Adrenal gland (tissue), 12 donors: ENCODE data around the gene FYB1. TPM values are rescaled to one million over a fixed set of nuclear protein-coding genes. Genes with fewer than 3 reads are reported as not detected.

Experiments used
- DNase-seq, 7 donors: peaks; one replicate each; pipeline ENCODE4 v3.0.0-alpha.2; 2019 to 2020
- H3K27ac ChIP-seq, 5 donors: fragments of 200-600 bp; sonication (generic) in 4 of 5; 1 replicate in 3 of 5; 2 replicates in 2 of 5; pipeline versions ENCODE4 v1.5.1 to v1.8.0; 2016 to 2020; ENCODE audit warnings: mild to moderate bottlenecking in 1 of 5
- H3K27me3 ChIP-seq: fragments of 200-600 bp; 2 replicates; pipeline ENCODE4 v1.8.0; 2021
- H3K36me3 ChIP-seq, 2 donors: fragments of 200-600 bp; replicated peaks in 1 of 2; 1 replicate in 1 of 2; 2 replicates in 1 of 2; pipeline versions ENCODE4 v1.5.1 to v1.8.0; 2018 to 2022
- H3K4me1 ChIP-seq, 2 donors: fragments of 200-600 bp; replicated peaks in 1 of 2; 1 replicate in 1 of 2; 2 replicates in 1 of 2; pipeline versions ENCODE4 v1.5.1 to v1.8.0; 2018 to 2021
- H3K4me3 ChIP-seq, 4 donors: fragments of 200-600 bp; sonication (generic) in 3 of 4; one replicate each; pipeline ENCODE4 v1.5.1; 2016 to 2018
- H3K9me3 ChIP-seq, 3 donors: fragments of 200-600 bp; sonication (generic) in 1 of 3; replicated peaks in 1 of 3; 1 replicate in 2 of 3; 2 replicates in 1 of 3; pipeline versions ENCODE4 v1.5.1 to v1.8.0; 2016 to 2021
- CTCF ChIP-seq, 6 experiments: fragments of 450-650 bp in 4 of 6; fragments of 200-600 bp in 2 of 6; sonication (generic) in 1 of 6; IDR thresholded peaks; 1 replicate in 5 of 6; 2 replicates in 1 of 6; pipeline versions ENCODE4 v1.5.1 to v1.8.0; 2016 to 2021; ENCODE audit warnings: antibody characterized with exemption in 6 of 6, mild to moderate bottlenecking in 2 of 6, moderate library complexity in 1 of 6
- POLR2A ChIP-seq, 2 donors: fragments of 450-650 bp; IDR thresholded peaks; one replicate each; pipeline ENCODE4 v1.6.1; 2017; ENCODE audit warnings: antibody characterized with exemption in 2 of 2, mild to moderate bottlenecking in 2 of 2, moderate library complexity in 1 of 2
- WGBS, 4 donors: extraction: QIAGEN DNeasy Blood & Tissue Kit in 2 of 4; methylation state at CpG; one replicate each; pipeline versions ENCODE4 v1.1.5 to v1.1.7; 2013 to 2017; 5-methylcytosine and 5-hydroxymethylcytosine counted together
- intact Hi-C, 2 donors: fragments of 100-400 bp; cut with DNase I; formaldehyde crosslinking; loops; one replicate each; pipeline versions ENCODE4 v1.14.1 to v1.15.0; 2022 to 2023
- polyA plus RNA-seq, 3 donors: library from polyadenylated mRNA; stranded (reverse); fragments of 200-250 nt in 2 of 3; fragments of 350-450 nt in 1 of 3; fragmentation: Illumina TruSeq in 1 of 3; extraction: RNeasy Lipid Tissue Mini Kit (QIAGEN cat#74804) in 1 of 3; gene quantifications; one replicate each; pipeline ENCODE4 v1.2.3, GENCODE V29; 2013 to 2014
- total RNA-seq, 9 donors: library from RNA; depleted of rRNA in 4 of 9; stranded (reverse); fragments of >200 nt in 4 of 9; fragments of 120-200 nt in 1 of 9; fragmentation: NEBNext Ultra II Directional in 1 of 9; extraction: Animal tissue kit (Norgen Biotek cat#: 25700) in 1 of 9; gene quantifications; one replicate each; pipeline versions ENCODE4 v1.1.0 to v1.2.4, GENCODE V29; 2013 to 2023
- donor health status: healthy with polysubstance abuse.
- donor health status: Bipolar disorder and iron deficiency.
- donor health status: DM: yes; HTN: yes; CAD: no.
- donor health status: DM: no; HTN: no; CAD: no.
- donor health status: DM: no; HTN: no; CAD: no.
- donor health status: DM: yes; HTN: yes; CAD: no.

The FYB1 gene
- total and polyA plus RNA-seq, 12 donors, result 1.6 to 29.8 (median 13.6) TPM

- WGBS, 4 donors, result 54 to 70% (median 62%) methylated on average over 3 of the region's 3 CpGs
- H3K36me3 ChIP-seq, result no peaks in the 10 kb centered on the region
- no peak overlapping the region for H3K4me3 ChIP-seq
- H3K27ac ChIP-seq, result no peak overlapping the region
- TF ChIP-seq POLR2A (IDR thresholded peaks at IDR 0.05), result no peak
- TF ChIP-seq CTCF (IDR thresholded peaks at IDR 0.05), result no peak
- H3K4me1 ChIP-seq, result no peaks in the 10 kb centered on the region
- intact Hi-C loops, result no loop called here
- DNase-seq, result no peak
- H3K27me3 ChIP-seq, result no peaks in the 10 kb centered on the region
- H3K9me3 ChIP-seq, result no peaks in the 10 kb centered on the region
Measured at GRCh38 chr5:39131210-39132127, 87.9 kb downstream of the FYB1 start.

GRCh38 chr5:39130716-39131115 is 88.6 kb downstream of the FYB1 start:
- H3K9me3 ChIP-seq, result no peaks in the 10 kb centered on the region
- no peak overlapping the region for H3K4me3 ChIP-seq
- 78 to 92% (median 86%) methylated on average over 1 of the region's 1 CpG for WGBS, 4 donors
- no peak overlapping the region for H3K27ac ChIP-seq
- no peaks in the 10 kb centered on the region for H3K4me1 ChIP-seq
- no peak for DNase-seq
- H3K27me3 ChIP-seq, result no peaks in the 10 kb centered on the region
- intact Hi-C loops, result no loop called here
- no peaks in the 10 kb centered on the region for H3K36me3 ChIP-seq
- TF ChIP-seq CTCF (IDR thresholded peaks at IDR 0.05), result no peak
- TF ChIP-seq POLR2A (IDR thresholded peaks at IDR 0.05), result no peak

GRCh38 chr5:39121922-39122321 is 97.4 kb downstream of the FYB1 start:
- H3K36me3 ChIP-seq, result no peaks in the 10 kb centered on the region
- no peak overlapping the region for H3K27ac ChIP-seq
- intact Hi-C loops, result no loop called here
- no peaks in the 10 kb centered on the region for H3K27me3 ChIP-seq
- no peak for DNase-seq
- 74 to 97% (median 90%) methylated on average over 2 of the region's 2 CpGs for whole genome bisulfite sequencing, 4 donors
- TF ChIP-seq POLR2A (IDR thresholded peaks at IDR 0.05) (no peak), CTCF (IDR thresholded peaks at IDR 0.05) (no peak)
- H3K4me3 ChIP-seq, result no peak overlapping the region
- H3K4me1 ChIP-seq, result no peaks in the 10 kb centered on the region
- H3K9me3 ChIP-seq, result no peaks in the 10 kb centered on the region

GRCh38 chr5:39121315-39121714 is 98.0 kb downstream of the FYB1 start:
- H3K27me3 ChIP-seq, result no peaks in the 10 kb centered on the region
- no peak overlapping the region for H3K4me3 ChIP-seq
- H3K36me3 ChIP-seq, result no peaks in the 10 kb centered on the region
- no peak overlapping the region for H3K27ac ChIP-seq
- TF ChIP-seq POLR2A (IDR thresholded peaks at IDR 0.05) (no peak), CTCF (IDR thresholded peaks at IDR 0.05) (no peak)
- peaks cover 0 to 2% of the 10 kb centered on the region in 2 donors for H3K4me1 ChIP-seq
- intact Hi-C loops, result no loop called here
- H3K9me3 ChIP-seq, result no peaks in the 10 kb centered on the region
- DNase-seq, result no peak
- WGBS, 4 donors, result 74 to 84% (median 80%) methylated on average over 1 of the region's 1 CpG
